GM18870 (cell line): ENCODE measurements around the gene LIFR.

ENCODE experiments used
- ATAC-seq: cut with Tn5 transposase; IDR thresholded peaks from one replicate; pipeline ENCODE4 v1.9.1; 2021; ENCODE audit warnings: moderate library complexity; ENCODE audit not compliant: unreplicated experiment

LIFR gene

GRCh38 chr5:38551030-38552017 is 5.1 kb downstream of the LIFR start:
- ATAC-seq, result no peak

- ATAC-seq, result no peak
Measured at GRCh38 chr5:38548064-38548759, 8.2 kb downstream of the LIFR start.

- ATAC-seq, result no peak
Measured at GRCh38 chr5:38547257-38547656, 9.2 kb downstream of the LIFR start.

- ATAC-seq, result no peak
Measured at GRCh38 chr5:38546691-38547146, 9.7 kb downstream of the LIFR start.

GRCh38 chr5:38543886-38544285 is 12.6 kb downstream of the LIFR start:
- ATAC-seq, result no peak

- ATAC-seq, result no peak
Measured at GRCh38 chr5:38543074-38543473, 13.4 kb downstream of the LIFR start.

- no peak for ATAC-seq
Measured at GRCh38 chr5:38541174-38541725, 15.2 kb downstream of the LIFR start.

- ATAC-seq, result no peak
Measured at GRCh38 chr5:38540314-38540713, 16.1 kb downstream of the LIFR start.

GRCh38 chr5:38538161-38538560 is 18.3 kb downstream of the LIFR start:
- ATAC-seq, result no peak

GRCh38 chr5:38537505-38537904 is 18.9 kb downstream of the LIFR start:
- no peak for ATAC-seq

GRCh38 chr5:38536968-38537367 is 19.5 kb downstream of the LIFR start:
- no peak for ATAC-seq

GRCh38 chr5:38535845-38536244 is 20.6 kb downstream of the LIFR start:
- ATAC-seq, result no peak

GRCh38 chr5:38535248-38535750 is 21.1 kb downstream of the LIFR start:
- ATAC-seq, result no peak

GRCh38 chr5:38534156-38534453 is 22.3 kb downstream of the LIFR start:
- no peak for ATAC-seq

- no peak for ATAC-seq
Measured at GRCh38 chr5:38533286-38534155, 22.9 kb downstream of the LIFR start.

GRCh38 chr5:38532165-38532669 is 24.2 kb downstream of the LIFR start:
- no peak for ATAC-seq

GRCh38 chr5:38531518-38531917 is 24.9 kb downstream of the LIFR start:
- no peak for ATAC-seq

GRCh38 chr5:38529955-38530646 is 26.3 kb downstream of the LIFR start:
- no peak for ATAC-seq

GRCh38 chr5:38528162-38528703 is 28.2 kb downstream of the LIFR start:
- no peak for ATAC-seq

GRCh38 chr5:38527475-38527874 is 29.0 kb downstream of the LIFR start:
- ATAC-seq, result no peak
